ENCODE measurements around the gene TINAGL1. TPM values are rescaled to one million over a fixed set of nuclear protein-coding genes. Genes with fewer than 3 reads are reported as not detected.

Gene TINAGL1
- total and polyA plus RNA-seq, 2 donors (not counting 1 experiment from before 2014, with no cell fraction given), result 3.0 to 92.5 TPM

GRCh38 chr1:31574749-31575368, 1.5 kb upstream of the TINAGL1 start:
- no peaks in the 10 kb centered on the region for H3K36me3 ChIP-seq (ENCODE audit: control insufficient read depth, insufficient read depth, low read length)
- H3K9me3 ChIP-seq (ENCODE audit: control insufficient read depth, insufficient read depth, low read depth, low read length), result no peaks in the 10 kb centered on the region
- H4K20me1 ChIP-seq (ENCODE audit: control insufficient read depth, extremely low read depth, insufficient read depth, low read length), result no peaks in the 10 kb centered on the region
- TF ChIP-seq, protein P1, sequence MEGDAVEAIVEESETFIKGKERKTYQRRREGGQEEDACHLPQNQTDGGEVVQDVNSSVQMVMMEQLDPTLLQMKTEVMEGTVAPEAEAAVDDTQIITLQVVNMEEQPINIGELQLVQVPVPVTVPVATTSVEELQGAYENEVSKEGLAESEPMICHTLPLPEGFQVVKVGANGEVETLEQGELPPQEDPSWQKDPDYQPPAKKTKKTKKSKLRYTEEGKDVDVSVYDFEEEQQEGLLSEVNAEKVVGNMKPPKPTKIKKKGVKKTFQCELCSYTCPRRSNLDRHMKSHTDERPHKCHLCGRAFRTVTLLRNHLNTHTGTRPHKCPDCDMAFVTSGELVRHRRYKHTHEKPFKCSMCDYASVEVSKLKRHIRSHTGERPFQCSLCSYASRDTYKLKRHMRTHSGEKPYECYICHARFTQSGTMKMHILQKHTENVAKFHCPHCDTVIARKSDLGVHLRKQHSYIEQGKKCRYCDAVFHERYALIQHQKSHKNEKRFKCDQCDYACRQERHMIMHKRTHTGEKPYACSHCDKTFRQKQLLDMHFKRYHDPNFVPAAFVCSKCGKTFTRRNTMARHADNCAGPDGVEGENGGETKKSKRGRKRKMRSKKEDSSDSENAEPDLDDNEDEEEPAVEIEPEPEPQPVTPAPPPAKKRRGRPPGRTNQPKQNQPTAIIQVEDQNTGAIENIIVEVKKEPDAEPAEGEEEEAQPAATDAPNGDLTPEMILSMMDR (conservative IDR thresholded peaks at IDR 0.05 in 1 of 2, IDR thresholded peaks at IDR 0.05 in 1 of 2; ENCODE audit: low read depth in 1 of 2, low read length in 2 of 2), result no peak
- TF ChIP-seq EZH2 (IDR thresholded peaks at IDR 0.05; ENCODE audit: low read length, missing control alignments), result no peak
- H3K4me3 ChIP-seq (replicated peaks in 1 of 4; ENCODE audit: control extremely low read depth in 1 of 4, insufficient read depth in 1 of 4, low read depth in 3 of 4, low read length in 4 of 4), result no peak overlapping the region
- no peaks in the 10 kb centered on the region for H3K79me2 ChIP-seq (ENCODE audit: control insufficient read depth, insufficient read depth, low read length)
- H3K27ac ChIP-seq (ENCODE audit: insufficient read depth, low read length), result no peak overlapping the region
- no peak for DNase-seq (ENCODE audit: low read depth in 2 of 2)
- peaks cover 39% of the 10 kb centered on the region for H3K4me1 ChIP-seq (ENCODE audit: control insufficient read depth, extremely low read depth, insufficient read depth, low read length)
- H3K9ac ChIP-seq (ENCODE audit: insufficient read depth, low read length), result no peak overlapping the region
- no peaks in the 10 kb centered on the region for H3K27me3 ChIP-seq (ENCODE audit: control insufficient read depth, insufficient read depth, low read length)
- H3K4me2 ChIP-seq (ENCODE audit: extremely low read depth, insufficient read depth, low read length), result no peak overlapping the region
- no peak overlapping the region for H2AFZ ChIP-seq (ENCODE audit: low read length)

DNA sequence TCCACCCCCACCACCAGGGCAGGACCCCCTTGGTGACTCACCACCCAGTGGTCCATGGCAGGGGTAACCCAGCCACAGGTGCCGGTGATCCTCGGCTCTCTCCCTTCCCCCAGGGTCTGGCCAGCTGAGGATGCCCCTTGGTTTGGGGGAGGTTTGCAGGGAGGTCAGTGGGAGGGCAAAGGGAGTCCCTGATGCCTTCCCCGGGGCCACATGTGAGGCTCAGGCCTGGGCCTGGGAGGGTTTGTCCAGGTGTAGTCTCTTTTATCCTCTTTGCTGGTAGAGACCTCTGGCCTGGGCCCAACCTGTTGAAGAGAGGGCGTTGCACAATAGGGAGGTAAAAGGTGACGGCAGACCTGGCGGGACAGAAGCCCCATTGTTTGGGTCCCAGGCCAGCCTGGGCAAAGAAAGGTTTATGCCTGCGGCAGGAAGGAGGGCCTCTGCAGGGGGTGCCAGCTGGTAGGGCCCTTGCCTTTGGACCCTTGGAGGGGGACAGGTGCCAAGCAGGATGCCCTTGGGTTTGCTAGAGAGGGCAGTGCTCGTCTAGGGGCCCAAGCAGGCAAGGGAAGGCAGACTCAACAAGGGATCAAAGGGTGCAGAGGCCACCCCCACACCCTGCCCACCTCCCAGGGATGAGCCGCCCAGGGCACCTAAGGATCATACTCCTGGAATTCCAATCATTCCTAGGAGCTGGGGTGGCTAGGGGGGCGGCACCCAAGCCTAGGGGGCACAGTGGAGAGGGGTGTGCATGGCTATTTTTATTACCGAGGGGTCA, 760 bp upstream of the TINAGL1 start:
- Histone ChIP-seq H3K9ac (ENCODE audit: insufficient read depth, low read length) (no peak overlapping the region), H3K27me3 (ENCODE audit: control insufficient read depth, insufficient read depth, low read length) (no peaks in the 10 kb centered on the region), H2AFZ (ENCODE audit: low read length) (no peak overlapping the region), H3K4me1 (ENCODE audit: control insufficient read depth, extremely low read depth, insufficient read depth, low read length) (peaks cover 41% of the 10 kb centered on the region), H3K4me3 (replicated peaks in 1 of 4; ENCODE audit: control extremely low read depth in 1 of 4, insufficient read depth in 1 of 4, low read depth in 3 of 4, low read length in 4 of 4) (no peak overlapping the region), H3K27ac (ENCODE audit: insufficient read depth, low read length) (no peak overlapping the region), H3K4me2 (ENCODE audit: extremely low read depth, insufficient read depth, low read length) (no peak overlapping the region), H3K79me2 (ENCODE audit: control insufficient read depth, insufficient read depth, low read length) (no peaks in the 10 kb centered on the region), H4K20me1 (ENCODE audit: control insufficient read depth, extremely low read depth, insufficient read depth, low read length) (no peaks in the 10 kb centered on the region), H3K9me3 (ENCODE audit: control insufficient read depth, insufficient read depth, low read depth, low read length) (no peaks in the 10 kb centered on the region), H3K36me3 (ENCODE audit: control insufficient read depth, insufficient read depth, low read length) (no peaks in the 10 kb centered on the region)
- no peak for DNase-seq (ENCODE audit: low read depth in 2 of 2)
- TF ChIP-seq, protein P1 (conservative IDR thresholded peaks at IDR 0.05 in 1 of 2, IDR thresholded peaks at IDR 0.05 in 1 of 2; ENCODE audit: low read depth in 1 of 2, low read length in 2 of 2), result no peak
- no peak for TF ChIP-seq EZH2 (IDR thresholded peaks at IDR 0.05; ENCODE audit: low read length, missing control alignments)

GRCh38 chr1:31576743-31577455, 584 bp downstream of the TINAGL1 start:
- H3K9me3 ChIP-seq (ENCODE audit: control insufficient read depth, insufficient read depth, low read depth, low read length), result no peaks in the 10 kb centered on the region
- no peaks in the 10 kb centered on the region for H3K27me3 ChIP-seq (ENCODE audit: control insufficient read depth, insufficient read depth, low read length)
- H3K9ac ChIP-seq (ENCODE audit: insufficient read depth, low read length), result peak overlapping the region; percentile 39
- H3K4me1 ChIP-seq (ENCODE audit: control insufficient read depth, extremely low read depth, insufficient read depth, low read length), result peaks cover 44% of the 10 kb centered on the region
- H2AFZ ChIP-seq (ENCODE audit: low read length), result no peak overlapping the region
- peak overlapping the region in 3 of 4 experiments; percentile 20 to 40 (median 39) for H3K4me3 ChIP-seq (replicated peaks in 1 of 4; ENCODE audit: control extremely low read depth in 1 of 4, insufficient read depth in 1 of 4, low read depth in 3 of 4, low read length in 4 of 4)
- H3K36me3 ChIP-seq (ENCODE audit: control insufficient read depth, insufficient read depth, low read length), result no peaks in the 10 kb centered on the region
- no peak overlapping the region for H3K27ac ChIP-seq (ENCODE audit: insufficient read depth, low read length)
- H4K20me1 ChIP-seq (ENCODE audit: control insufficient read depth, extremely low read depth, insufficient read depth, low read length), result no peaks in the 10 kb centered on the region
- no peaks in the 10 kb centered on the region for H3K79me2 ChIP-seq (ENCODE audit: control insufficient read depth, insufficient read depth, low read length)
- no peak for TF ChIP-seq EZH2 (IDR thresholded peaks at IDR 0.05; ENCODE audit: low read length, missing control alignments)
- TF ChIP-seq, protein P1 (conservative IDR thresholded peaks at IDR 0.05 in 1 of 2, IDR thresholded peaks at IDR 0.05 in 1 of 2; ENCODE audit: low read depth in 1 of 2, low read length in 2 of 2), result no peak
- no peak for DNase-seq (ENCODE audit: low read depth in 2 of 2)
- peak overlapping the region; percentile 41 for H3K4me2 ChIP-seq (ENCODE audit: extremely low read depth, insufficient read depth, low read length)

Measured in fibroblast of lung (primary cell).